DOHH2 (cell line): ENCODE data around the gene DGKD.

Experiments used
- EZH2phosphoT487 ChIP-seq: fragments of 200-600 bp; sonication (generic); IDR thresholded peaks from 2 replicates; pipeline ENCODE4 v1.6.1; 2017; ENCODE audit warnings: borderline replicate concordance, mild to moderate bottlenecking, antibody characterized with exemption, low read length, moderate library complexity, mixed read lengths
- TF ChIP-seq, protein P1 (sequence below): fragments of 200-600 bp; sonication (generic); IDR thresholded peaks from one replicate; pipeline ENCODE4 v1.5.1; 2014; ENCODE audit warnings: antibody characterized with exemption, mild to moderate bottlenecking, low read depth, low read length; ENCODE audit not compliant: poor library complexity, severe bottlenecking

DNA sequence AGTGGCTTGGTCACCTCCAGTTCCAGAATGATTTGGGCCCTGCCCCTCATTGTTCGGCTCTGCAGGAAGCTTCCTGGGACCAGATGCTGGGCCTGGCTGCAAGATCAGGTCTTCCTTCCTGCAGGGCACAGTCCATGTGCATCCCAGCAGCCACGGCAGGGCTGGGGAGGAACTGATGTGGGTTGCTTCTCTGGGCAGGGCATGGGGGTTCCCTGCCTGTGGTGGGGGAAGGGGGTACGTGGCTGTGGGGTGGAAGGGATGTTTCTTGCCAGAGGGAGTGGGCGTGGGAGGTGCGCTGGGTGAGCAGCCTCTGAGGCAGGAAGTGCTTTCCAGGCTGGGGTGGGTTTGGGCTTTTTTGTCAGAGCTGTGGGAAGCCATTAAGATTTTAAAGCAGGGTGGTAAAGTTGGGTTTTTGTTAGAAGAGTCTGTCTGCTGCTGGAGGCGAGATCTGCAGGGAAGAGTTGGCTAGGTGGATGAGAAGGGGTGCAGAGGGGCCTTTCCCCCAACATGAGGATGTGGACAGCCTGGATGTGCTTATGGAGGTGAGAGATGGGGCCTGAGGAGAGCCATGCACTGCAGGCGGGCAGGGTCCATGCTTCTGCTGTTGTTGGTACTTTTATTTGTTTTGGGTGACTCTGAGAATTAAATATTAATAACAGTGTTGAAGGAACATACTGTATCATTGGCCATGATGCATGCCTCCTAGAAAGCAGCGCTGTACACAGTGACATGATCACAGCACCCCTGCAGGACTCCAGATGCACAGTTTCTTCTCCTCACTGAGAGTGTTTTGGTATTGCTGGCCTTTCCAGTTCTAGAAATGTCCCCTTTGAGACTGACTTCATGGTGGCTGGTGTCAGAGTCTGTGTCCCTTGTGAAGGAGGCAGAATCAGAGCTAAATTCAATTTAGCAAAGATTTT, 45.3 kb downstream of the DGKD start:
- TF ChIP-seq, protein P1, sequence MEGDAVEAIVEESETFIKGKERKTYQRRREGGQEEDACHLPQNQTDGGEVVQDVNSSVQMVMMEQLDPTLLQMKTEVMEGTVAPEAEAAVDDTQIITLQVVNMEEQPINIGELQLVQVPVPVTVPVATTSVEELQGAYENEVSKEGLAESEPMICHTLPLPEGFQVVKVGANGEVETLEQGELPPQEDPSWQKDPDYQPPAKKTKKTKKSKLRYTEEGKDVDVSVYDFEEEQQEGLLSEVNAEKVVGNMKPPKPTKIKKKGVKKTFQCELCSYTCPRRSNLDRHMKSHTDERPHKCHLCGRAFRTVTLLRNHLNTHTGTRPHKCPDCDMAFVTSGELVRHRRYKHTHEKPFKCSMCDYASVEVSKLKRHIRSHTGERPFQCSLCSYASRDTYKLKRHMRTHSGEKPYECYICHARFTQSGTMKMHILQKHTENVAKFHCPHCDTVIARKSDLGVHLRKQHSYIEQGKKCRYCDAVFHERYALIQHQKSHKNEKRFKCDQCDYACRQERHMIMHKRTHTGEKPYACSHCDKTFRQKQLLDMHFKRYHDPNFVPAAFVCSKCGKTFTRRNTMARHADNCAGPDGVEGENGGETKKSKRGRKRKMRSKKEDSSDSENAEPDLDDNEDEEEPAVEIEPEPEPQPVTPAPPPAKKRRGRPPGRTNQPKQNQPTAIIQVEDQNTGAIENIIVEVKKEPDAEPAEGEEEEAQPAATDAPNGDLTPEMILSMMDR = no peak
- TF ChIP-seq EZH2phosphoT487 = no peak
